ENCODE measurements around the gene SGSM2.

The SGSM2 gene, protein sequence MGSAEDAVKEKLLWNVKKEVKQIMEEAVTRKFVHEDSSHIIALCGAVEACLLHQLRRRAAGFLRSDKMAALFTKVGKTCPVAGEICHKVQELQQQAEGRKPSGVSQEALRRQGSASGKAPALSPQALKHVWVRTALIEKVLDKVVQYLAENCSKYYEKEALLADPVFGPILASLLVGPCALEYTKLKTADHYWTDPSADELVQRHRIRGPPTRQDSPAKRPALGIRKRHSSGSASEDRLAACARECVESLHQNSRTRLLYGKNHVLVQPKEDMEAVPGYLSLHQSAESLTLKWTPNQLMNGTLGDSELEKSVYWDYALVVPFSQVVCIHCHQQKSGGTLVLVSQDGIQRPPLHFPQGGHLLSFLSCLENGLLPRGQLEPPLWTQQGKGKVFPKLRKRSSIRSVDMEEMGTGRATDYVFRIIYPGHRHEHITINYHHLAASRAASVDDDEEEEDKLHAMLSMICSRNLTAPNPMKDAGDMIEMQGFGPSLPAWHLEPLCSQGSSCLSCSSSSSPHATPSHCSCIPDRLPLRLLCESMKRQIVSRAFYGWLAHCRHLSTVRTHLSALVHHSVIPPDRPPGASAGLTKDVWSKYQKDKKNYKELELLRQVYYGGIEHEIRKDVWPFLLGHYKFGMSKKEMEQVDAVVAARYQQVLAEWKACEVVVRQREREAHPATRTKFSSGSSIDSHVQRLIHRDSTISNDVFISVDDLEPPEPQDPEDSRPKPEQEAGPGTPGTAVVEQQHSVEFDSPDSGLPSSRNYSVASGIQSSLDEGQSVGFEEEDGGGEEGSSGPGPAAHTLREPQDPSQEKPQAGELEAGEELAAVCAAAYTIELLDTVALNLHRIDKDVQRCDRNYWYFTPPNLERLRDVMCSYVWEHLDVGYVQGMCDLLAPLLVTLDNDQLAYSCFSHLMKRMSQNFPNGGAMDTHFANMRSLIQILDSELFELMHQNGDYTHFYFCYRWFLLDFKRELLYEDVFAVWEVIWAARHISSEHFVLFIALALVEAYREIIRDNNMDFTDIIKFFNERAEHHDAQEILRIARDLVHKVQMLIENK

GRCh38 chr17:2336852-2337543 lies at the start of gene SGSM2:
Gene SGSM2, plus strand, starts transcription at chr17:2337501. Its CDS starts 188 bp downstream, at chr17:2337689.
- Histone ChIP-seq H3K4me3 (peak within 1 kb of the TSS; percentile 81), H3K36me3 (replicated peaks) (peaks cover 51% of the 10 kb centered on the region), H3K9me3 (no peaks in the 10 kb centered on the region), H3K4me1 (peaks cover 9% of the 10 kb centered on the region), H3K27me3 (ENCODE audit: low read depth) (no peaks in the 10 kb centered on the region)
- DNase-seq (ENCODE audit: low spot score in 2 of 2), result peak; percentile 57 to 88
- in situ Hi-C loops (cut with MboI; ENCODE audit: low sequenced_read_pairs), result no loop called here

DNA sequence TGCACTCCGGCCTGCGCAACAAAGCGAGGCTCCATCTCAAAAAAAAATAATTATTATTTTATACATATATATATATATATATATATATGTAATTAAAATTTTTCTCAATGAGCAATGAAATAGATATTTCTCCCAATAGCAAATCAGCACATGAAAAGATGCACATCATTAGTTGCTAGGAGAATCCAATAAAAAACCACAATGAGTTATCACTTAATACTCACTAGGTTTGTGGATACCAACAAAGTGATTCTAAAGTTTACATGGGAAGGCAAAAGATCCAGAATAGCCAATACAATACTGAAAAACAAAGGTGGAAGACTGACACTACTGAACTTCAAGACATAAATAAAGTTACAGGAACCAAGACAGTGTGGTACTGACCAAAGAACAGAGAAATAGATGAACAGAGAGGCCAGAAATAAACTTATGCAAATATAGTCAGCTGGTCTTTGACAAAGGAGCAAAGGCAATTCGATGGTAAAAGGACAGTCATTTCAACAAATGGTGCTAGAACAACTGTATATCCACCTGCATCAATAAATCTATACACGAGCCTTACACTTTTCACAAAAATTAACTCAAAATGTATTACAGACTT lies 47.3 kb upstream of the SGSM2 start:
- H3K36me3 ChIP-seq (replicated peaks), result peaks cover 47% of the 10 kb centered on the region
- H3K9me3 ChIP-seq, result no peaks in the 10 kb centered on the region
- in situ Hi-C loops (cut with MboI; ENCODE audit: low sequenced_read_pairs), result no loop called here
- no peak for DNase-seq (ENCODE audit: low spot score in 2 of 2)
- no peaks in the 10 kb centered on the region for H3K27me3 ChIP-seq (ENCODE audit: low read depth)
- no peak overlapping the region for H3K4me3 ChIP-seq
- no peaks in the 10 kb centered on the region for H3K4me1 ChIP-seq

GRCh38 chr17:2292100-2292499 lies 45.2 kb upstream of the SGSM2 start:
- H3K9me3 ChIP-seq, result no peaks in the 10 kb centered on the region
- no peaks in the 10 kb centered on the region for H3K27me3 ChIP-seq (ENCODE audit: low read depth)
- peaks cover 59% of the 10 kb centered on the region for H3K36me3 ChIP-seq (replicated peaks)
- no peaks in the 10 kb centered on the region for H3K4me1 ChIP-seq
- in situ Hi-C loops (cut with MboI; ENCODE audit: low sequenced_read_pairs), result no loop called here
- no peak overlapping the region for H3K4me3 ChIP-seq
- no peak for DNase-seq (ENCODE audit: low spot score in 2 of 2)

DNA sequence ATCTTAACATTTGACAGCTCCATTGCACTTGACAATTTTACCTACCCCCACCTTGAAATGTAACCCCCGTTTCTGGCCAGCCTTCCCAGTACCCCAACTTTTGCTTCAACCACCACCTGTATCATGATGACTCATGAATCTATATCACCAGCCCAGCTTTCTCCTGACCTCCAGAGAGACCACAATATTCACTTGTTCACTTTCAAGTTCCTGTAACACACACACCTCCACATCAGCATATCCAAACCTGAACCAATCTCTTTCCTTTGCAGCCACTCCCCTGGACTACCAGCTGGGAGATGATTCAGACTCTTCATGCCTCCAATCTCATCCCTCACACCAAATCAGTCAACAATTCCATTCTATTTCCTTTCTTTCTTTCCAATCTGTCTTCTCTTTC lies 41.7 kb upstream of the SGSM2 start:
- Histone ChIP-seq H3K4me3 (no peak overlapping the region), H3K36me3 (replicated peaks) (peaks cover 61% of the 10 kb centered on the region), H3K4me1 (no peaks in the 10 kb centered on the region; the same call in 1 of the 2 replicates), H3K27me3 (ENCODE audit: low read depth) (no peaks in the 10 kb centered on the region), H3K9me3 (no peaks in the 10 kb centered on the region)
- DNase-seq (ENCODE audit: low spot score in 2 of 2), result no peak
- in situ Hi-C loops (cut with MboI; ENCODE audit: low sequenced_read_pairs), result no loop called here

- peaks cover 55% of the 10 kb centered on the region for H3K36me3 ChIP-seq (replicated peaks)
- in situ Hi-C loops (cut with MboI; ENCODE audit: low sequenced_read_pairs), result no loop called here
Observed at GRCh38 chr17:2297023-2297422, 40.3 kb upstream of the SGSM2 start.

DNA sequence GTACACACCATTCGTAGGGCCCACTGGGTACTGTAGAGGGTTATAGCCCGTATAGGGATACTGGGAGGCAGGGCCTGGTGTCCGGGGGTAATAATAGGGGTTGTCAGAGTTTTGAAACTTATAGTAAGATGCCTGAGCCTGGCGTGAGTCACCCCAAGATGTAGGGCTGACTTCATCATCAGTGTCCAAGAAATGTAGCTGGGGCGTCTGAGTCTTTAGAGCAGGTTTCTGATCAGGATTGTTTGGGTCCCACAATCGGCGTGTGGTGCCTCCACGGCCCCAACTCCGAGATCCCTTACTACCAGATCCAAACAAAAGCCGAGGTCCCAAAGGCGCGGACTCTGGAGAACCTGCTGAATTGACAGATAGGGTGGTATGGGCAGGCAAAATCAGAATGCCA lies 38.2 kb upstream of the SGSM2 start:
- H3K4me3 ChIP-seq, result no peak overlapping the region
- no peak for DNase-seq (ENCODE audit: low spot score in 2 of 2)
- H3K27me3 ChIP-seq (ENCODE audit: low read depth), result no peaks in the 10 kb centered on the region
- H3K36me3 ChIP-seq (replicated peaks), result peaks cover 40% of the 10 kb centered on the region
- H3K9me3 ChIP-seq, result no peaks in the 10 kb centered on the region
- in situ Hi-C loops (cut with MboI; ENCODE audit: low sequenced_read_pairs), result no loop called here
- H3K4me1 ChIP-seq, result peaks cover 5% of the 10 kb centered on the region

More at GRCh38 chr17:2297023-2297422, 40.3 kb upstream of the SGSM2 start:
- Histone ChIP-seq H3K27me3 (ENCODE audit: low read depth) (no peaks in the 10 kb centered on the region), H3K4me1 (peaks cover 5% of the 10 kb centered on the region), H3K9me3 (no peaks in the 10 kb centered on the region), H3K4me3 (no peak overlapping the region)
- no peak for DNase-seq (ENCODE audit: low spot score in 2 of 2)

DNA sequence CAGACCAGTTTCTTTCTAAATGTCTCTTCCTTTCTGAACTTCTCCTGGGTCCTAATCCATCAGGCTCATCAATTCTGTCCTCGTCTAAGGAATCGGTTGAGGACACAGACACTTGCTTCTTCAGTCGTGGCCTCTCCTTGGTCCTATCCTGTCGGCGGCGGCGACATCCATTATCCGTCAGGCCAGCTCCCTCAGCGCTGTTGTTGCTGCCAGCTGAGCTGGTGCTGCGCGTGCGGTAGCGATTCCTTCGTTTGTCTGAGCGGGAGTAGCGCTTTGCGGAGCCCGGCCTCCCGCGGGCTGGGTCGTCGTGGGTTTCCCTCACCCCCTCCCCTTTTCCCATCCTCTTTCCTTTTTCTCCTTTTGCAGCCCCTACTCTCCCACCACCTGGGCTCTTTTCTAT lies 37.5 kb upstream of the SGSM2 start:
- in situ Hi-C loops (cut with MboI; ENCODE audit: low sequenced_read_pairs), result no loop called here
- peaks cover 40% of the 10 kb centered on the region for H3K36me3 ChIP-seq (replicated peaks)

GRCh38 chr17:2302778-2303203 lies 34.5 kb upstream of the SGSM2 start:
- Histone ChIP-seq H3K4me3 (peak overlapping the region; percentile 97), H3K36me3 (replicated peaks) (peaks cover 16% of the 10 kb centered on the region), H3K4me1 (peaks cover 8% of the 10 kb centered on the region), H3K27me3 (ENCODE audit: low read depth) (no peaks in the 10 kb centered on the region), H3K9me3 (no peaks in the 10 kb centered on the region)
- DNase-seq (ENCODE audit: low spot score in 2 of 2), result peak; percentile 32 to 39
- in situ Hi-C loops (cut with MboI; ENCODE audit: low sequenced_read_pairs), result no loop called here

More for the DNA sequence above, 37.5 kb upstream of the SGSM2 start:
- H3K4me1 ChIP-seq, result peaks cover 8% of the 10 kb centered on the region
- H3K27me3 ChIP-seq (ENCODE audit: low read depth), result no peaks in the 10 kb centered on the region
- DNase-seq (ENCODE audit: low spot score in 2 of 2), result no peak
- no peaks in the 10 kb centered on the region for H3K9me3 ChIP-seq
- no peak overlapping the region for H3K4me3 ChIP-seq

DNA sequence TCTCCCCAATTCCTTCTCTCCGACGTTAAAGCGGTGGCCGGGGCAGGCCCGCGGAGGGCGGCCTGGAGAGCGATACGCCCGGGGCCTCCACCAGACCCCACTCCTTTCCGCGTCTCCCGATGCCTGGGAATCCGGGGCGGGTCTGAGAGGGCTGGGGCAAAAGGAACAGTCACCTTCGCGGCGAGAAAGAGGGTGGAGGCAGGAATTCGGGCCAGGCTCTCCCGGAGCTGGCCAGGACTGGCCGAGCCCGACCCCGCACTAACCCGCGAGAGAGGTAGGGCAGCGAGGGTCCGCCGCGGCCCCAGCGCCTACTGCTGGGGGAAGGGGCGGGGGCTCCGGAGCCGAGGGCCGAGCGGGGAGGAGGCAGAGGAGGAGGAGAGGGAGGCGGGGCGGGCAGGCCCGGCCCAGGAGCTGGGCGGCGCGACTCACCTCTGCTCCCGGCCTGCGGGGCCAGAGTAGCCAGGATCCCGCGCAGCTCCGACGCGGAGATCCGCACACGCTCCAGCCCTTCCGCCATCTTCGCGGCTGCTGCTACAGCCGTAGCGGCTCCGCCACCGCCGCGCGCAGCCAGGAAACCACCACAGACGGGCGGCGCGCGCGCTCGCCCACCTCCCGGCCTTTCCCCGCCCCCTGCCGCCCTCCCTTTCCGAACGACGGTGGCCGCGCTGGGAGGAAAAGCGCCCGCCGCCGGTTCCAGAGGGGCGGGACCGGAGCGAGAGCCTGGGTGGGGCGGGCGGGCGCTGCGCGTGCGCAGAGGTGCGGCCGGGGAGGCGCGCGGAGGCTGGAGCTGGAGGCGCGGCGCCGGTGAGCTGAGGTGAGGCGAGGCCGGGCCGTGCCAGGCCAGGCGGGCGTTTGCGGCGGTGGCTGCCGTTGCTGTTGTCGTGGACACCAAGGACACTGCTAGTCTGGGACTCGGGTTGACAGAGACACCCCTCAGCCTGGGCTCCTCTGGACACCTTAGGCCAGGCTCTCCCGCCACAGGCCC lies 33.8 kb upstream of the SGSM2 start, which contains the start of the genes SMG6 and SRR:
SMG6 (minus strand) TSS at position 582 of the 985 bp plus-strand sequence; CDS start at position 517, 65 bp downstream.
SRR (plus strand) TSS at position 747 of the 985 bp plus-strand sequence. CDS start 11,611 bp downstream, outside the sequence.
- peaks cover 8% of the 10 kb centered on the region for H3K4me1 ChIP-seq
- H3K36me3 ChIP-seq (replicated peaks), result peaks cover 12% of the 10 kb centered on the region
- peak; percentile 87 to 94 for DNase-seq (ENCODE audit: low spot score in 2 of 2)
- in situ Hi-C loops (cut with MboI; ENCODE audit: low sequenced_read_pairs), result no loop called here
- no peaks in the 10 kb centered on the region for H3K9me3 ChIP-seq
- H3K27me3 ChIP-seq (ENCODE audit: low read depth), result no peaks in the 10 kb centered on the region
- H3K4me3 ChIP-seq, result peak within 1 kb of the TSS; percentile 97

DNA sequence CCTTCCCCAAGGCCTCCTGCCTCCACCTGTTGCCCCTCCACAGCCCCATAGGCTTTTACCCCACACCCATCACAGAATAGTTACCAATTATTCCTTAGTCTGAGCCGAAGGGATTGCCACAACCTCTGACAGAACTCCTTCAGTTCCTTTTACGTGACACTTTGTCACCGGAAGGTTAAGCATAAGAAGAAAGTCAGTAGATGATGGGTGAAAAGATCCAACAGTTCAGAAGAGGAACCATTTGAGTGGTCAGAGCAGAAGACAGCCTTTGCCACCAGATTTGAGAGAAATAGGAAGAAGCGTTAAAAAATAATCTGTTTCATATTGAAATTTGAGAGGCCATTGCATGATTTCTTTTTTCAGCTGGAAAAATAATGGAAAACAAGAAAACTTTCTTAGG lies 32.4 kb upstream of the SGSM2 start:
- H3K4me3 ChIP-seq, result no peak overlapping the region
- H3K4me1 ChIP-seq, result peaks cover 8% of the 10 kb centered on the region
- DNase-seq (ENCODE audit: low spot score in 2 of 2), result no peak
- H3K36me3 ChIP-seq (replicated peaks), result peaks cover 5% of the 10 kb centered on the region
- in situ Hi-C loops (cut with MboI; ENCODE audit: low sequenced_read_pairs), result no loop called here
- H3K27me3 ChIP-seq (ENCODE audit: low read depth), result no peaks in the 10 kb centered on the region
- H3K9me3 ChIP-seq, result no peaks in the 10 kb centered on the region

- Histone ChIP-seq H3K9me3 (no peaks in the 10 kb centered on the region), H3K4me3 (no peak overlapping the region), H3K4me1 (peaks cover 1% of the 10 kb centered on the region; the same call in 1 of the 2 replicates), H3K27me3 (ENCODE audit: low read depth) (no peaks in the 10 kb centered on the region), H3K36me3 (replicated peaks) (no peaks in the 10 kb centered on the region)
- in situ Hi-C loops (cut with MboI; ENCODE audit: low sequenced_read_pairs), result no loop called here
- DNase-seq (ENCODE audit: low spot score in 2 of 2), result no peak
Observed at GRCh38 chr17:2309338-2310154, 27.8 kb upstream of the SGSM2 start.

Measured in HAP-1 (cell line).